ENCODE data around the gene TLCD2.
"Not testable (repeated sequence)": the region's sequence is repeated elsewhere in the genome, so short reads cannot be mapped to it uniquely, and the experiment has no call there.

The TLCD2 gene

GRCh38 chr17:1684378-1685189 is 25.6 kb downstream of the TLCD2 start, which contains the start of gene PRPF8:
Gene PRPF8 (minus strand): TSS chr17:1684867. CDS start chr17:1684571, 296 bp downstream.
- DNase-seq: peak; percentile 87

- DNase-seq: no peak
These were observed 26.7 kb downstream of the TLCD2 start for GRCh38 chr17:1683459-1683858.

GRCh38 chr17:1676401-1676800 is 33.8 kb downstream of the TLCD2 start:
- no peak for DNase-seq

- no peak for DNase-seq
These were observed 37.0 kb downstream of the TLCD2 start for GRCh38 chr17:1673041-1673785.

GRCh38 chr17:1663934-1664333 is 46.2 kb downstream of the TLCD2 start:
- not testable (repeated sequence) for DNase-seq

- DNase-seq: no peak
These were observed 49.1 kb downstream of the TLCD2 start for GRCh38 chr17:1661045-1661444.

GRCh38 chr17:1658100-1658499 is 52.1 kb downstream of the TLCD2 start:
- DNase-seq: no peak

GRCh38 chr17:1653735-1654134 is 56.4 kb downstream of the TLCD2 start:
- DNase-seq: no peak

GRCh38 chr17:1652794-1653193 is 57.4 kb downstream of the TLCD2 start:
- DNase-seq: not testable (repeated sequence)

Measured in NCI-H1417 treated with DMSO at 0.1 percent for 48 hours (cell line).